ENCODE data around the gene LRG1. TPM values are rescaled to one million over a fixed set of nuclear protein-coding genes. Genes with fewer than 3 reads are reported as not detected.

The LRG1 gene
- polyA plus RNA-seq, 1 donor (not counting 4 experiments of a cell fraction or from before 2014, with no cell fraction given), result 1.2 TPM

- H3K4me3 ChIP-seq (ENCODE audit: control insufficient read depth in 2 of 3, extremely low read depth in 1 of 3, insufficient read depth in 2 of 3, low read depth in 1 of 3, low read length in 3 of 3), result no peak overlapping the region
- no peak overlapping the region for H3K9ac ChIP-seq (ENCODE audit: control insufficient read depth, extremely low read depth, insufficient read depth, low read length)
- no peak overlapping the region for H2AFZ ChIP-seq (ENCODE audit: control insufficient read depth, low read length)
- no peak overlapping the region for H3K4me2 ChIP-seq (ENCODE audit: control insufficient read depth, extremely low read depth, insufficient read depth, low read depth, low read length)
- H3K9me1 ChIP-seq (ENCODE audit: control insufficient read depth, extremely low read depth, insufficient read depth, low read length), result peaks cover 2% of the 10 kb centered on the region
- peaks cover 8% of the 10 kb centered on the region for H3K4me1 ChIP-seq (ENCODE audit: control insufficient read depth, extremely low read depth, insufficient read depth, low read length)
- no peaks in the 10 kb centered on the region for H3K9me3 ChIP-seq (ENCODE audit: control insufficient read depth, low read depth, low read length)
- H3K27me3 ChIP-seq (ENCODE audit: control insufficient read depth, extremely low read depth, insufficient read depth, low read length), result no peaks in the 10 kb centered on the region
- H3K27ac ChIP-seq (ENCODE audit: control insufficient read depth, insufficient read depth, low read length), result no peak overlapping the region
- peaks cover 13 to 16% of the 10 kb centered on the region in 2 experiments for H3K36me3 ChIP-seq (ENCODE audit: control insufficient read depth in 2 of 2, extremely low read depth in 1 of 2, insufficient read depth in 2 of 2, low read length in 2 of 2)
- TF ChIP-seq EZH2 (IDR thresholded peaks at IDR 0.05; ENCODE audit: low read length) (no peak), CTCF (optimal IDR thresholded peaks at IDR 0.05 in 1 of 3, IDR thresholded peaks at IDR 0.05 in 1 of 3, conservative IDR thresholded peaks at IDR 0.05 in 1 of 3; ENCODE audit: extremely low read depth in 1 of 3, insufficient read depth in 2 of 3, low read length in 3 of 3) (no peak)
- no peaks in the 10 kb centered on the region for H3K79me2 ChIP-seq (ENCODE audit: control insufficient read depth, insufficient read depth, low read length)
- dilution Hi-C loops (cut with MboI; ENCODE audit: extremely low pct_ligation_motif_present, low sequenced_read_pairs), result no loop called here
- DNase-seq (ENCODE audit: low read depth, low spot score) (no peak), FAIRE-seq (no peak)
- no peaks in the 10 kb centered on the region for H4K20me1 ChIP-seq (ENCODE audit: control insufficient read depth, extremely low read depth, insufficient read depth, low read length)
These were observed 36.0 kb downstream of the LRG1 start for GRCh38 chr19:4503825-4504170.

GRCh38 chr19:4503132-4503824 lies 36.6 kb downstream of the LRG1 start:
- no peak overlapping the region for H3K27ac ChIP-seq (ENCODE audit: control insufficient read depth, insufficient read depth, low read length)
- peaks cover 8% of the 10 kb centered on the region for H3K4me1 ChIP-seq (ENCODE audit: control insufficient read depth, extremely low read depth, insufficient read depth, low read length)
- FAIRE-seq, result no peak
- H4K20me1 ChIP-seq (ENCODE audit: control insufficient read depth, extremely low read depth, insufficient read depth, low read length), result no peaks in the 10 kb centered on the region
- dilution Hi-C loops (cut with MboI; ENCODE audit: extremely low pct_ligation_motif_present, low sequenced_read_pairs), result no loop called here
- DNase-seq (ENCODE audit: low read depth, low spot score), result no peak
- H3K9me3 ChIP-seq (ENCODE audit: control insufficient read depth, low read depth, low read length), result no peaks in the 10 kb centered on the region
- peaks cover 2% of the 10 kb centered on the region for H3K9me1 ChIP-seq (ENCODE audit: control insufficient read depth, extremely low read depth, insufficient read depth, low read length)
- no peak overlapping the region for H3K9ac ChIP-seq (ENCODE audit: control insufficient read depth, extremely low read depth, insufficient read depth, low read length)
- no peak overlapping the region for H3K4me3 ChIP-seq (ENCODE audit: control insufficient read depth in 2 of 3, extremely low read depth in 1 of 3, insufficient read depth in 2 of 3, low read depth in 1 of 3, low read length in 3 of 3)
- no peak overlapping the region for H3K4me2 ChIP-seq (ENCODE audit: control insufficient read depth, extremely low read depth, insufficient read depth, low read depth, low read length)
- no peaks in the 10 kb centered on the region for H3K79me2 ChIP-seq (ENCODE audit: control insufficient read depth, insufficient read depth, low read length)
- no peak overlapping the region for H2AFZ ChIP-seq (ENCODE audit: control insufficient read depth, low read length)
- peaks cover 13 to 18% of the 10 kb centered on the region in 2 experiments for H3K36me3 ChIP-seq (ENCODE audit: control insufficient read depth in 2 of 2, extremely low read depth in 1 of 2, insufficient read depth in 2 of 2, low read length in 2 of 2)
- no peaks in the 10 kb centered on the region for H3K27me3 ChIP-seq (ENCODE audit: control insufficient read depth, extremely low read depth, insufficient read depth, low read length)
- no peak for TF ChIP-seq CTCF (optimal IDR thresholded peaks at IDR 0.05 in 1 of 3, IDR thresholded peaks at IDR 0.05 in 1 of 3, conservative IDR thresholded peaks at IDR 0.05 in 1 of 3; ENCODE audit: extremely low read depth in 1 of 3, insufficient read depth in 2 of 3, low read length in 3 of 3)
- no peak for TF ChIP-seq EZH2 (IDR thresholded peaks at IDR 0.05; ENCODE audit: low read length)
